GM18858 (cell line): ENCODE results near the gene SMARCD2.

Experiments used
- ATAC-seq: cut with Tn5 transposase; IDR thresholded peaks from one replicate; pipeline ENCODE4 v1.9.1; 2021; ENCODE audit not compliant: unreplicated experiment

The SMARCD2 gene

DNA sequence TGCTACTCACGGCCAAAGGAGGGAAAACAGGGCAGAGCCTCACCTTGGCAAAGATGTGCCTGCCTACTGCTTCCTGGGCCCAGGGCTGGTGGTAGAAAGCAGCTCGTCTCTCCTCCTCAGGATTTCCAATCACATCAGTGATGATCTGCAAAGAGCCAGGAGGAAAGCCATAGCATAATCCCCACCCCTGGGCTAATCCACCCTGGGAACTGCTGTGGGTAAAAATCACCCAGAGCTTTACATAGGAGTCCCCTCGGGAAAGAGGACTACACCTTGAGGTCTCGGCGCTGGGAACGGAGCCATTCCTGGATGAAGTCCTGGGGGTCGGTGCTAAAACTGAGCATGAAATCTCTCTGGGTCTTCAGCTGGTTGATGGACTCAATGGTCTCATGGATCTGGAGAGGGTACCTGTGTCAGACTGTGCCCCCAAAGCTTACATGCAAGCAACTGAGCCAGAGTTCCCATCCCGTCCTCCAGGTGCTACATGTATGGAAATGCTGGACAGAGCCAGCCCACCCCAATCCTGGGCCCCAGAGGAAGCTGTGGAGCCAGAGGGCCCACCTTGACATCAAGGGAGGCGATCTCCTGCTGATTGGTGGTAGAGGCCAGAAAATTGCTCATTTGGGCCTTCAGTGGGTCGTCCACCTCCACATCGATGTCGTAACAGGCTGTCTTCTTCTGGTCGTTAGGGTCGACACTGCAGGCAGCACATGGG lies 9.3 kb downstream of the SMARCD2 start:
- no peak for ATAC-seq

DNA sequence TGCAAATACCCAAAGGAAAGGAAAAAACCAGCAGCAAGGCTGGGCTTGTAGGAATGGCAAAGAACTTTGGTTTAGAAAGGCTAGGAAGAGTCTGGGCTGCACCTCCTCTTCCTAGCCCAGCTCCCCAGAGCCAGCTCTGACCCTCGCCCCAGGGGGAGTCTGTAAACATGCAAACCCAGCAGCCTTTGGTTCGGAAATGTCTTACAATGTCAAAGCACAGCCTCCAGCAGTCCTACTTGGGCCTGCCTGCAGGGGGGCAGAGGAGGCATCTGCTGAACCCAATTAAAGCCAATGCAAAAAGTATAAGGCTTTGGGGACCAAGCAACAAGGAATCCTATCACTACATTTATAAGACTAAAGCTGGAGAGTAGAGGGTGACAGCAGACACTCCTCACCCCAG lies 10.0 kb downstream of the SMARCD2 start:
- ATAC-seq, result no peak

DNA sequence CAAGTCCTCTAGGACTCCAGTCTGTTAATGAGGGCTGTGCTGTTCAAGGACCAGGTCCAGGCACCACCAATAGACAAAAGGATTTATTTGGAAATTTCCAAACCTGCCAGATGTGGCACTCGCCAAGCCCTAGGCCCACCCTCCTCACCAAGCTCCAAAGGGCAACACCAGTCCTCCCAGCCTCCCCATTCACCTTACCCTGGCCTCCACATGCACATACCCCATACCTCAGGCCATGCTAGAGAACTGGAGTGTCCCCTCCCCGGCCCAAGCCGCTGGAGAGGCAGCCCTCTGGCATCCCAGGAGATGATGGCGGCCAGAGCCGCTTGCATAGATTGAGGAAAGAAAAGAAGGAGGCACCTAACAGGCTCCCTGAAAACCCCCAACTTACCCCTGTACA lies 10.5 kb downstream of the SMARCD2 start:
- no peak for ATAC-seq

DNA sequence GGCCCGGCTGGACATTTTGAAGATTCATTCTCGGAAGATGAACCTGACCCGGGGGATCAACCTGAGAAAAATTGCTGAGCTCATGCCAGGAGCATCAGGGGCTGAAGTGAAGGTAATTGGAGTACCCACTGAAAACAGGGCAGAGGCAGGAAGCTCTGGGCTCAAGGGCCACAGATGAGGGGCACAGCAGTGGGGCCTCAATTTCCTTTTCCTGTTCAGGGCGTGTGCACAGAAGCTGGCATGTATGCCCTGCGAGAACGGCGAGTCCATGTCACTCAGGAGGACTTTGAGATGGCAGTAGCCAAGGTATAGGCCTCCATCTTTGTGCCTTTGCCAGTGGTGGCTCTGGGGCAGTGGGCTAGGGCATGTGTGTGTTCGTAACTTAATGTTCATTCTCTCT lies 11.0 kb downstream of the SMARCD2 start:
- no peak for ATAC-seq

DNA sequence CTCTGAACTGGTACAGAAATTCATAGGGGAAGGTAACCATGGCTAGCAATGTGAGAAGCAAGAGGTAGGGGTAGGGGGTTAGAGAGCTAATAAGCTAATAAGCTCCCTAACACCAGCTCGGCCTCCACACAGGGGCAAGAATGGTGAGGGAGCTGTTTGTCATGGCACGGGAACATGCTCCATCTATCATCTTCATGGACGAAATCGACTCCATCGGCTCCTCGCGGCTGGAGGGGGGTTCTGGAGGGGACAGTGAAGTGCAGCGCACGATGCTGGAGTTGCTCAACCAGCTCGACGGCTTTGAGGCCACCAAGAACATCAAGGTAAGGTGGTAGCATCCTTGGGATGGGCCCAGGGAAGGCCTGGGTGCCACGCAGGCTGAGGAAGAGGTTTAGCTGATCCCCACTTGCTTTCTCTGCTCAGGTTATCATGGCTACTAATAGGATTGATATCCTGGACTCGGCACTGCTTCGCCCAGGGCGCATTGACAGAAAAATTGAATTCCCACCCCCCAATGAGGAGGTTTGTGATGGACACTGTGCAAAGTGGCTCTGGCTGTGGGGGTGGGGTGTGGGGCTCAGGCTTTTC lies 11.5 kb downstream of the SMARCD2 start:
- ATAC-seq, result no peak

DNA sequence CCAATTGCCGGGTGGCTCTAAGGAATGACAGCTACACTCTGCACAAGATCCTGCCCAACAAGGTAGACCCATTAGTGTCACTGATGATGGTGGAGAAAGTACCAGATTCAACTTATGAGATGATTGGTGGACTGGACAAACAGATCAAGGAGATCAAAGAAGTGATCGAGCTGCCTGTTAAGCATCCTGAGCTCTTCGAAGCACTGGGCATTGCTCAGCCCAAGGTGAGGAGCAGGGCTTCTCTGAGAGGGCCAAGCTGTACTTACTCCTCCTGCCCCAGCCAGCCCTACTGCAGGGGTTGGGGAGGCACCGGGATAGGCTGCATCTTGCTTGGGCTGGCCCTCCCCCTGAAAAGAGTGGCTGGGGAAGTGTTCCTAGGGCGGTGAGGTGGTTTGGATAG lies 12.2 kb downstream of the SMARCD2 start:
- no peak for ATAC-seq

DNA sequence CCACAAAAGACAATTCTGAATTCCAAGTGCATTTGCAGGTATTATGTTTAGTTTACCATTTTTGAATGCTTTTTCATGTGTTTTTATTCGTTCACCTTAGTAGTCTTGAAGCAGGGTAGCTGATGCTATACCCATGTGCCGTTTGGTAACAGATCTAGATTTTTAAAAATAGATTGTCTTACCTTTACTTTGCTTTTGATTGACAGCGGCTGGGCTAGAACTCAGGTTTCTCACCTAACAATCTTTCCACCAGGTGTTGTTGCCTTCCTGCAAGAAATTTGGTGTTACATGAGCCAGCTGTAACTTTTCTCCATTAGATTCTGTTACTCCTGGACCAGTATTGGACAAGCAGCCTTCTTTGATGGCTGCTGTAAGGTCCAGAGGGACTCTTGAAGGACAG lies 13.5 kb downstream of the SMARCD2 start:
- ATAC-seq, result no peak

DNA sequence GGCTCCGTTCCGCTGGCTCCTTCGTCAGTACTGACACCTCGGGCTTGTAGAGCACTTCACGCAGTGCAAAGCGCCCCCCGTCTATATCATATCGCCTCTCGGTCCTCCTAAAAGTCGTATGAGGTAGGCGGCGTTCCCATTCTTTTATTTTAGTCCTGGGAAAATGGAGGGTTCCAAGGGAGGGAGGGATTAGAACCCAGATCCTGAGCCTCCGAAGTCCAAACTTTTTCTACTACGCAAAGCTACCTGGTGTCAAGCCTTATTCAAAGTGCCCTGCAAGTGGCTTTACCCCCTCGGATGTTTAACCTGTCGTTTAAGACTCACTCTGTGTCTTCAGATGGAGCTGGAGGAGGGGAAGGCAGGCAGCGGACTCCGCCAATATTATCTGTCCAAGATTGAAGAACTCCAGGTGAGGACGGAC lies 14.7 kb downstream of the SMARCD2 start:
- no peak for ATAC-seq

DNA sequence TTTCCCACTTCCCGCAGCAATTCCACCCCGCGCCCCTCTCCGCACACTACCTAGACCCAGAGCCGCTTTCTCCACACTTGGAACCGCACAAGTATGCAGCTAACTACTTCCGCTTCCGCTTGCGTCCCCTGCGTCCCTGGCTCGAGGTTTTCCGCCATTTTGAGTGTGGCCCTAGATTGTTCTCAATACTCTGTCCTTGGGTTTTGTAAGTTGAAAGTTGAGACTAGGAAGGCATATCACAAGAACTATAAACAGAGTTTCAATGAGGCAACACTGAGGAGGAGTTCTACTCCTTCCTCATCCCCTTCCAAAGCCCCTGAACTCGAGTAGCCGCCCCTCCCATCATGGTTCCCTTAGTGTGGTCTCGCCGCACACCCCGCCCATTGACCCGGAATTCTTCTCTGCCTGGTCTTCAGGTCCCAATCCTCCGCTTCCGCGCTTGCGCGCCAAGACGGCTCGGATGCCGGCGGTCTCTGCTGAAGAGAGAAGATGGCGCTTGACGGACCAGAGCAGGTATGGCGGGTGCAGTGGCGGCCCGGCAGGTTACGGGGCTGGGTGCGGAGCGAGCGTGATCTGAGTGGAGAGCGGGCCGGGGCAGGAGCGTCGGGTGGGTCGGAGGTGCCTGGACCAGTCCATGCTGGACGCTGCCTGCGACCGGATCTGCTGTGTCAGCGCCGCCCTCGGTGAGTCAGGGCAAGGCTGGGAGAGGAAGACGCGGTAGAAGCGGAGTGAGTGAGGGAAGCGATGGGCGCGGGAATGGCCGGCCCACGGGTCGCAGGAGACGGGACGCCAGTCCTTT lies 15.3 kb downstream of the SMARCD2 start, which contains the start of the genes FTSJ3 and PSMC5:
FTSJ3 (minus strand) TSS at position 662 of the 799 bp plus-strand sequence. CDS start 761 bp downstream, outside the sequence.
PSMC5 (plus strand) TSS at position 430 of the 799 bp plus-strand sequence; CDS start at position 490, 60 bp downstream.
- ATAC-seq, result peak; percentile 61

DNA sequence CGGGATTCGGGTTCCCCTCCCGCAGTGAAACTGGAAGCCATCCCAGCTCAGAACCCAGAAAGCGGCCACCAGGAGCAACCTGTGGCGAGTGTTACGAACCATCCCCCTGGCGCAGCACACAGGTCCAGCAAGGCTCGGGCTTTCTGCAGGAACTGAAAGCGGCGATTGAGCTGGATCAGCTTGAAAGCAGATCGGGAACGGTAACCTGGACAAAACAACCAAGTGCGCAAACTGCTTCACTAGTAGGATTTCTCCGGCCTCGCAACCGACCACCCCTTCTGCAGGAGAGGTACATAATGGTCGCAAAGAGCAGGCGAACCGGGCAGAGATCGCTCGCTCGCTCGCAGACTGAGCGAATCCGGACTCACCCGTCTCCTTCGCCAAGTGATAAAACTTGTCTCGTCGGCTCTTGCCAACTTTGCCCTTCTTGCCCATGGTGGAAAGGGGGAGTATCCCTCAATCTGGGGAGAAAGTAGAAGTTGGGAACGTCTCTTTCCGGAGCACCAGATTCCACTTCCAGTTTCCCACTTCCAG lies 15.9 kb downstream of the SMARCD2 start:
- no peak for ATAC-seq

DNA sequence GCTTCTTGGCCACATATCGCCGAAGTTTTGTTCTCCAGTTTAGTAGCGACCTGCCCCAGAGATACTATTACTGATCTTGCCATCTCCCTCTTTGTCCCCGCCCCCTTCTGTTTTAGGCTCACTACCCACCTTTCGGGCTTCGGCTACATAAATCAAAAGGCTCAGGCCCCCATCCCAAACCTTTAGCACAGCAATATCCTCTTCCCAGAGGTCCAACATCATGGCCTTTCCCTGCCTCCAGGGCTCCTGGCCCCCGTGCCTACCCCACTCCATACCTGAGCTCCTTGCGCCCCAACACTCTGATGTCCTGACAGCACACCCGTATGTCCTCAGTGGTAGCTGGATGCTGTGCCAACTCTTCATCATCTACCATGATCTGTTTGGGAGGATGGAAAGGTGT lies 18.1 kb downstream of the SMARCD2 start:
- ATAC-seq, result no peak

DNA sequence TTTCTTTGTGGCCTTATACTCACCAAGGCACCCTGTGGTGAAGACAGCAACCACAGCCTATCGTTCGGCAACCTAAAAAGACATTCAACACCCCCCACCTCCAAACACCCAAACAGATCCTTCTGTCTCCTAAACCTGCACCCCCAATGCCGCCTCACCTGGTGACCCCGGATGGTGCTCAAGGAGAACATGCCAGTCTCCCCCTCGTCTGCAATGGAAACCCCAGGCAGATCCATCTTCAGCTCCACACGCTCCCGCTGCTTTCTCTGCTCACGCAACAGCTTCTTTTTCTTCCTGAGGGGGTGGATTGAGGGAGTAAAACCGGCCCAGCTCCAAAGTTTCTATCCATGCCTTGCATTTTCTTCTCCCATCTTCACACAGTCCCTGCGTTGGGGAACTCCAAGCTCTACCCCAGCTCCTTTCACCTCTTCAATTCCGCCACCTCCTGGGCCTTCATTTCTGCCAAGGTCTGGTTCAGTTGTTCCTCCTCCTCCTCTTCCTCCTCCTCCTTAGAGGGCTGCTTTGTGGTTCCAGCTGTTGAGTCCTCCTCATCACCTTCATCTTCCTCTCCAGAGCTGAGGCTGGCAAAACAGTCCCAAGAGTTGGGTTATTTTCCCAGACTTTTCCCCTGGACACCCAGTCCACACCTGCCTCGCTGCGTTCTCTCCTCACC lies 18.7 kb downstream of the SMARCD2 start:
- ATAC-seq, result no peak

DNA sequence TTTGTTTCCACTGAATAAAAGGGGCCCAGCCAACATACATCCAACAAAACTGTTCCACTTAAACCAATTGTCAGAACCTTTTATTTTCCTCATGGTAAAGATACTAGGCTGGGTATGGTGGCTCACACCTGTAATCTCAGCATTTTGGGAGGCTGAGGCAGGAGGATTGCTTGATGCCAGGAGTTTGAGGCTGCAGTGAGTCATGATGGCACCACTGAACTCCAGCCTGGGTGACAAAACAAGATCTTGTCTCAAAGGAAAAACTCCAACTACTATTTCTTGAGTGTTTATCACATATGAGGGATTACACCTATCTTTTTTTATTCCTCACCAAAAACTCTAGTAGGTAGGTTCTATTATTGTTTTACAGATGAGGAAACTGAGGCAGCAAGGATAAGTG lies 19.9 kb downstream of the SMARCD2 start:
- ATAC-seq, result no peak

DNA sequence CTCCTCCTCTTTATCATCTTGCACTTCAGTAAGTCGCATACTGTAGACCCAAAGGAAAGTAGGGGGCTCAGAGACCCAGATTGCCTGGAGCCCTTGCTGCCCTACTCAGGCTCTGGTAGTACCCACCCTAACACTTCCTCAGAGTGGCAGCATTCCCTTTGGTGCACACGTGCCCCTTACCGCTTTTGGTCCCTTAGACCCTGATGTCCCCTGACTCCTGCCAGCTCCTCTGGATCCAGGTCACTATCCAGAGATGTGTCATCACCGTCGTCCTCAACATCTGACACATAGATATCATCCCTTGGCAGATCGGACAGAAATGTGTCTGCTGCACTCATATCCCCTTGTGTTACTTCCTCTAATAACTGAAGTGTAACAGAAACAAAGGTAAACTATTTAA lies 20.7 kb downstream of the SMARCD2 start:
- ATAC-seq, result no peak

DNA sequence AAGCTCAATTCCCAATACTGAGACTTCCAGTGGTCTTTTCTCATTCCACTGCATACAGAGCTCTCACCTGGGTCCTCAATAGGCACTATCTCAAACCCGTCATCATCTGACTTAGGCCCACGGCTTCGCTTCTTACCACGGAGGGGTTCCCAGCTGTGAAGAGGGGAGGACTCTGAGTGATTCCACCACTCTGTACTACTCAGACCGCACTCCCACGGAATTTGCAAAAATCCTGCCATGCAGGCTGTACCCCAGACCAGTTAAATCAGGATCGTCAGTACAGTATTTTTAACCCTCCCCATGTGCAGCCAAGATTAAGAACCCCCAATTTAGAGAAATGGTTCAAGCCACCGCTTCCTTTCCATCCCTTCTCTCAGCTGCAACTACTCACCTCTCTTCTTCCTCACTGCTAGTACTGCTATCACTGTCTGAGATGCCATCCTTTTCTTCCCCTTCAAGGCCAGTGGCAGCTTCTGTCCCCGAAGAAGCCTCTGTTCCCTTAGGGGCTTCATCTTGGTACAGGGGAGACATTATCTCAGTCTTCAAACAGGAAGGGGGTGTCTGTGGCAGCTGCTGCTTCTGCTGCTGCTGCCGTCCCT lies 21.4 kb downstream of the SMARCD2 start:
- no peak for ATAC-seq

DNA sequence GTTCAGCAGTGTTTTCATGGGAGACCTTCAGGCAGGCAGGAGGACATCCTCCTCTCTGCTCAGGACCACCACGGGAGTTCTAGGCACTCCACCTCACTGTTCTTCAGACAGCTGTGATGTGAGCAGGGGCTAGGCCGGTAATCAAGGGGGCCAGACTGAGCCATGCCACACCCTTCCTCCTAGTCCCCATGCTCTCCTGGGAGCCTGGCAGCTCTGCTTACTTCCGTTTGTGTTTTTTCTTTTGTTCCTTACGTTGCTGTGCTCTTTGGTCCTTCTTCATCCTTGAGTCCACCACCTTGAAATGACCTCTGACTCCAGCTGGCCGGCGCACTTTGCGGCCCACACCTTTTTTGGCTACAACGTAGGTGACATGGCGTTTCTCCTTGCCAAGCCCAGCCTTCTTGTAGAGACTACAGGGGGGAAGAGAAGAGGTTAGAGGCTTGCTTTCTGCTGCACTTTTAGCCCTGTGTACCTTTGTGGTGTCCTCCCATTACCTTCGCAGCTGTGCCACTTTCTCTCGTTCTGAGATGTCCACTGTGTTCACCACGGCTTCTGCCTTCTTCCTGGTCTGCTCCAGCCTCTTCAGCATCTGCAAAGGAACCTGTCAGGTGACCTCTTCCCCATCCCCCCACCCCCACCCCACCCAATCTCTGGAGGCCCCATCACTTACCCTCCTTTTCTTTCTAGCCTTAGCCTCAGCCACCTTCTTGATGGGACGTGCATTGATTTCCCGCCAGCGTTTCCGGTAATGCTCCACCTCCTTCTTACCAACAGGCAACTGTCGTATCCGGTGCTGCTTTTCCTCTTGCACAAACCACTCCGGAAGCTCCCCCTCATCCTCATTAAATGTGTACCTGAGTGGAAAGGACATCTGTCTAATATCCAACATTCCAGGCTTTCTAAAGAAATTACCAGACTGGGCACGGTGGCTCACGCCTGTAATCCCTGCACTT lies 22.6 kb downstream of the SMARCD2 start:
- ATAC-seq, result no peak

DNA sequence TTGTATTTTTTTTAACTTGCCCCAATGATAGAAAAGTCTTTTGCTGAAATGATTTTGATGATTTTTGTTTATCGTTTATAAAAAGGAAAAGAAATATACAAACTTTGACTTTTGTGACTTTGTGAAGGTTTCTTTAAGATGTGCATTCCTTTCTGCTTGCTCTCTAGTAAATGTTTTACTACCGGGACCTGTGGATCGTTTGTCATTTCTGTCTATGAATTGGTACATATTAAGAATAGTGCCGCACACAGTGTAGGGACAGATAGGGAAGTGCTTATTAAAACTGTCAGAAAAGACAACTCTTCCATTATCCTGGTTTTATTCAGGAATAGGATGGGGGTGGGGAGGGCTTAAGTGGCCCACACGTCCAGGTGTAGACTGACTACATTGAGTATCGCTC lies 23.4 kb downstream of the SMARCD2 start:
- no peak for ATAC-seq

DNA sequence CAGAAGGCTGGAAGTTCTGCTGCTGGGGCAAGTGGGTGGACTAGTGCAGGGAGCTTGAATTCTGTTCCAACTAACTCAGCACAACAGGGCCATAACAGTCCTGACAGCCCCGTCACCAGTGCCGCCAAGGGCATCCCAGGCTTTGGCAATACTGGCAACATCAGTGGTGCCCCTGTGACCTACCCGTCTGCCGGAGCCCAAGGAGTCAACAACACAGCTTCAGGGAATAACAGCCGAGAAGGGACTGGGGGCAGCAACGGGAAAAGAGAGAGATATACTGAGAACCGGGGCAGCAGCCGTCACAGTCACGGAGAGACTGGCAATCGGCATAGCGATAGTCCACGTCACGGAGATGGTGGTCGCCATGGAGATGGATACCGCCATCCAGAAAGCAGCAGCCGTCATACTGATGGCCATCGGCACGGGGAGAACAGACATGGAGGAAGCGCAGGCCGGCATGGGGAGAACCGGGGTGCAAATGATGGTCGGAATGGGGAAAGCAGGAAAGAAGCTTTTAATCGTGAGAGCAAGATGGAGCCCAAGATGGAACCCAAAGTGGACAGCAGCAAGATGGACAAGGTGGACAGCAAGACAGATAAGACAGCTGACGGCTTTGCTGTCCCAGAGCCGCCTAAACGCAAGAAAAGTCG lies 24.6 kb downstream of the SMARCD2 start:
- no peak for ATAC-seq

DNA sequence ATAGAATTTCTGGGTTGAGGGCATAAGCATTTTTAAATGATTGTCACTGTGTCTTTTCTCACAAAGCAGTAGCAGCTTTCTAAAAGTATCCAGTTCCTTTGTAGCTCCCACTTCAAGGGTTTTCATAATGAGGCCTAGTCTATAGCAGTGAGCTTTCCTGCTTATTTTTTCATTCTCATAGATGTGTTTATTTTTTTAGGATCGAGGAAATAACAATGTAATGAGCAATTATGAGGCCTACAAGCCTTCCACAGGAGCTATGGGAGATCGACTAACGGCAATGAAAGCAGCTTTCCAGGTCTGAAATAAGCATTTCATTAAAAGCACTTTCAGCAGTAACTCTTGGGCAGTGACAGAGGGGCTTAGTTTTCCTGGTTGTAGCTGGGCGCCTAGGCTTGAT lies 25.8 kb downstream of the SMARCD2 start:
- no peak for ATAC-seq
